OCI-LY3 (cell line): ENCODE results near the gene COP1.
"Not testable (repeated sequence)": the region's sequence is repeated elsewhere in the genome, so short reads cannot be mapped to it uniquely, and the experiment has no call there.

Experiments used
- EZH2phosphoT487 ChIP-seq: fragments of 200-600 bp; shearing (Covaris generic); IDR thresholded peaks from 2 replicates; pipeline ENCODE4 v1.6.1; 2018; ENCODE audit warnings: antibody characterized with exemption, mixed run types, low read depth
- TF ChIP-seq, protein P1 (sequence below): fragments of 200-600, 300-600 bp; sonication (generic); IDR thresholded peaks from 2 replicates; pipeline ENCODE4 v1.5.1; 2014; ENCODE audit warnings: antibody characterized with exemption, low read length, low read depth

DNA sequence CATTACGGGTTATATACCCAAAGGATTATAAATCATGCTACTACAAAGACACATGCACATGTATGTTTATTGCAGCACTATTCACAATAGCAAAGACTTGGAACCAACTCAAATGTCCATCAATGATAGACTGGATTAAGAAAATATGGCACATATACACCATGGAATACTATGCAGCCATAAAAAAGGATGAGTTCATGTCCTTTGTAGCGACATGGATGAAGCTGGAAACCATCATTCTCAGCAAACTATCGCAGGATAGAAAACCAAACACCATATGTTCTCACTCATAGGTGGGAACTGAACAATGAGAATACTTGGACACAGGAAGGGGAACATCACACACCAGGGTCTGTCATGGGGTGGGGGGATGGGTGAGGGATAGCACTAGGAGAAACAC is 119.3 kb downstream of the COP1 start:
- TF ChIP-seq, protein P1, sequence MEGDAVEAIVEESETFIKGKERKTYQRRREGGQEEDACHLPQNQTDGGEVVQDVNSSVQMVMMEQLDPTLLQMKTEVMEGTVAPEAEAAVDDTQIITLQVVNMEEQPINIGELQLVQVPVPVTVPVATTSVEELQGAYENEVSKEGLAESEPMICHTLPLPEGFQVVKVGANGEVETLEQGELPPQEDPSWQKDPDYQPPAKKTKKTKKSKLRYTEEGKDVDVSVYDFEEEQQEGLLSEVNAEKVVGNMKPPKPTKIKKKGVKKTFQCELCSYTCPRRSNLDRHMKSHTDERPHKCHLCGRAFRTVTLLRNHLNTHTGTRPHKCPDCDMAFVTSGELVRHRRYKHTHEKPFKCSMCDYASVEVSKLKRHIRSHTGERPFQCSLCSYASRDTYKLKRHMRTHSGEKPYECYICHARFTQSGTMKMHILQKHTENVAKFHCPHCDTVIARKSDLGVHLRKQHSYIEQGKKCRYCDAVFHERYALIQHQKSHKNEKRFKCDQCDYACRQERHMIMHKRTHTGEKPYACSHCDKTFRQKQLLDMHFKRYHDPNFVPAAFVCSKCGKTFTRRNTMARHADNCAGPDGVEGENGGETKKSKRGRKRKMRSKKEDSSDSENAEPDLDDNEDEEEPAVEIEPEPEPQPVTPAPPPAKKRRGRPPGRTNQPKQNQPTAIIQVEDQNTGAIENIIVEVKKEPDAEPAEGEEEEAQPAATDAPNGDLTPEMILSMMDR = not testable (repeated sequence)
- not testable (repeated sequence) for TF ChIP-seq EZH2phosphoT487
